NT2/D1 (cell line): Measurements from ENCODE around the gene ASS1.

Source experiments
- YY1 ChIP-seq: IDR thresholded peaks from 2 replicates; pipeline ENCODE4 v1.6.1; 2011; ENCODE audit not compliant: insufficient read length, insufficient read depth
- ZNF274 ChIP-seq: IDR thresholded peaks from 2 replicates; pipeline ENCODE4 v1.6.1; 2011; ENCODE audit warnings: mild to moderate bottlenecking, low read depth, low read length

- TF ChIP-seq YY1 (no peak), ZNF274 (no peak)
Observed at GRCh38 chr9:130541533-130541932, 96.8 kb downstream of the ASS1 start.
